Measurements from ENCODE around the gene TMEM119.

The TMEM119 gene, protein sequence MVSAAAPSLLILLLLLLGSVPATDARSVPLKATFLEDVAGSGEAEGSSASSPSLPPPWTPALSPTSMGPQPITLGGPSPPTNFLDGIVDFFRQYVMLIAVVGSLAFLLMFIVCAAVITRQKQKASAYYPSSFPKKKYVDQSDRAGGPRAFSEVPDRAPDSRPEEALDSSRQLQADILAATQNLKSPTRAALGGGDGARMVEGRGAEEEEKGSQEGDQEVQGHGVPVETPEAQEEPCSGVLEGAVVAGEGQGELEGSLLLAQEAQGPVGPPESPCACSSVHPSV

DNA sequence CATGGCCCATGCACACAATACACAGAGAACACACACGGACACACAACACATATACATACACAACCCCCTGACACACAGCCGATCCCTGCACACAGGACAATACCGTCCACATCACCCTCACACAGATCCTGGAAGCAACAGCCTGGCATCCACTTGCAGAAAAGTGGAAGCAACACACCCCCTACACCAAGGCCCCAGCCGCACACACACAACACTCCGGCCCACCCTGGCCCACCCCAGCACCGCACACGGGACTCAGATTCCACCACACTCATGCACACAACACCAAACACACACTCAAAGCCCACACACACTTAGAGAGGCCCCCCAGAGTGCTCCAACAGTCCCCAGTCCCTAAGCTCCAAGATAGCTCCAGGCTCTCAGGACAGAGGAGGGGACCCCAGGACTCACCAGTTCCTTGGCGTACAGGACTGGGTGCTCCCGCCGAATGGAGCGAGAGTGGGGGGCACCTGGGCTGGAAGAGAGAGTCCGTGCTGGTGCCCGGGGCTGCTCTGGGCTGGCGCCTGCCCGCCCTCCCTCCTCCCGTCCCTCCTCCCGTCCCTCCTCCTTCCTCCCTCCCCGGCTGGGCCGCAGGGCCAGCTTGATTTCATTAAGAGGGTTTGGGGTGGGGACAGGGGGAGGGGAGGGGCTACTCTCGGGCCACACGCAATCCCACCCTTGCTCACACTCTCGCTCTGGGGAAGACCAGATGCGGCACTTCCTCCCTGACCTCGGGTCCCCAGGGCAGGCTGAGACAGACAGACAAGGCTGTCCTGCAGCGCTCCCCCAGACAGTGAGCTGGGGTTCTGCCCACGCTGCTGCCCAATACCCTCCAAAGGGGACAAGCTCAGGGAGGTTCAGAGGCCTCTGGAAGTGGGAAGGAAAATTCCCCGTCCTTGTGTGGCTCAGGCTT is at the start of gene TMEM119:
TSS of gene TMEM119 (minus strand) at position 526 of the 913 bp plus-strand sequence. CDS start 5,701 bp downstream, outside the sequence.
- DNase-seq (ENCODE audit: low spot score), result no peak
- TF ChIP-seq CTCF (IDR thresholded peaks at IDR 0.05; ENCODE audit: extremely low read depth, missing control alignments), result no peak

GRCh38 chr12:108646600-108647579 is 49.0 kb upstream of the TMEM119 start:
- no peak for TF ChIP-seq CTCF (IDR thresholded peaks at IDR 0.05; ENCODE audit: extremely low read depth, missing control alignments)
- DNase-seq (ENCODE audit: low spot score), result no peak

GRCh38 chr12:108645686-108646599 is 48.1 kb upstream of the TMEM119 start:
- TF ChIP-seq CTCF (IDR thresholded peaks at IDR 0.05; ENCODE audit: extremely low read depth, missing control alignments), result no peak

GRCh38 chr12:108644811-108645120 is 46.9 kb upstream of the TMEM119 start:
- no peak for TF ChIP-seq CTCF (IDR thresholded peaks at IDR 0.05; ENCODE audit: extremely low read depth, missing control alignments)

More at GRCh38 chr12:108645686-108646599, 48.1 kb upstream of the TMEM119 start:
- no peak for DNase-seq (ENCODE audit: low spot score)

DNA sequence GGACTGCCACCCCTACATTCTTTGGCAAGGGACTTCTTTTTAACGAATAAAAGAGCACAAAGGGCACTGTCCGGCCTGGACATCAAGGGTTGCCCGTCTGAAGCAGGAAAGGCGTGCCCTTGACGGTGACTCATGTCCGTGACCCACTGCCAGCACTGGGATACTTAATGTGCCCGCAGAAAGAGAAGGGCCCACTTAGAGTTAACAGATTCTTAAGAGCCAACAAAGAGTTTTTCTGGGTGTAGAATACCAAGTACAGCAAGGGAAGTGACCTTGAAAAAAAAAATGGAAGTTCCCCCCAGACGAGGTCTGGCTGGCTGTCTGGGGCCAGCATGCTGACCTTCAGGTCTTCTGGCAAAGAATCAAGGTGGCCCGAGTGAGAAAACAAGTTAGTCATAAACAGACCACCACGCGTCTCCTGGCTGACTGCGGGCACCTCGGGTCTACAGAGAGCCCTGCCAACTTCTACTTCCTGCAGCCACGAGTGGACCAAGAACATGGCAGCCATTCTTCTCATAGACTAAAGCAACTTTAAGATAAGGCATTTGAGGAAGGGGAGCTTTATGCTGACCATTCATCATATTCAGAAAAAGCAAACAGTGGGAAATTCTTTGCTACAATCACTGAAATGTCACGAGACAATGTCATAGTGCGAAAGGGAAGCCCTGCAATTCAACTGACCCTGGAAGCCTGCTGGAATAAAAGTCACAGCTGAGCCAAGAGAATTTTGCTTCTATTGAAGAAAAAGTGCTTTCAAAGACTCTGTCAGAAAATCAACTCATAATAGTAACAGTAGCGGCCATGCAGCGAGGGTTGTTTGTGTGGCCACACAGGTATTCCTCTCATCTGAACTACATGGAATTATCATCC is 46.3 kb upstream of the TMEM119 start:
- TF ChIP-seq CTCF (IDR thresholded peaks at IDR 0.05; ENCODE audit: extremely low read depth, missing control alignments), result no peak

More at GRCh38 chr12:108644811-108645120, 46.9 kb upstream of the TMEM119 start:
- no peak for DNase-seq (ENCODE audit: low spot score)

More for the DNA sequence above, 46.3 kb upstream of the TMEM119 start:
- no peak for DNase-seq (ENCODE audit: low spot score)

Data from GM20000 (cell line).